ENCODE measurements around the gene LAMA2. TPM values are rescaled to one million over a fixed set of nuclear protein-coding genes. Genes with fewer than 3 reads are reported as not detected.

The LAMA2 gene
- total RNA-seq, 1 donor: 9.4 TPM

DNA sequence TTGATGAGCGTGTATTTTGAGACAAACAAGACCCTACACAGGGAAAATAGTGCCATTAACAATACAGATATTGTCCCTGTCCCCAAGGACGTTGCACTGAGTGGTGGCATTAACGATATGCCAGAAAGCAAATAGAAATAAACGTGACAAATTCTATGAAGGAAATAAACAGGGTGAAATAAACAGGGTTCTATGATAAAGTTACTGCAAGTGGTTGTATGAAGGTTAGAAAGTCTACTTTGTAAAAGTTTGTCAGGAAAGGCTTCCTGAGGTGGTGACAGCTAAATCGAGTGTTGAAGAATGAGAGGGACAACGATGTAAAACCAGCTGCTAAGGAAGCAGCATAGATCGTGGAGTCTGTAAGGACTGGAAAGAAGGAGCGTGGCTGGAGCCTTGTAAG is 380.2 kb downstream of the LAMA2 start:
- no peak overlapping the region for H3K4me3 ChIP-seq (ENCODE audit: insufficient read depth, low read length)
- H3K4me1 ChIP-seq (ENCODE audit: insufficient read depth, low read length): no peaks in the 10 kb centered on the region
- H3K9me3 ChIP-seq (ENCODE audit: low read depth, low read length): no peaks in the 10 kb centered on the region
- DNase-seq (ENCODE audit: insufficient read length, low spot score, missing footprints): no peak
- H3K4me2 ChIP-seq (ENCODE audit: insufficient read depth, low read length): no peak overlapping the region
- H4K20me1 ChIP-seq (ENCODE audit: insufficient read depth, low read length): no peaks in the 10 kb centered on the region
- H3K27me3 ChIP-seq (ENCODE audit: insufficient read depth, low read length): no peaks in the 10 kb centered on the region
- H3K36me3 ChIP-seq (ENCODE audit: insufficient read depth, low read length): no peaks in the 10 kb centered on the region
- no peak overlapping the region for H2AFZ ChIP-seq (ENCODE audit: low read length)
- no peak for TF ChIP-seq CTCF (IDR thresholded peaks at IDR 0.05; ENCODE audit: extremely low read depth, low read depth, low read length)
- H3K27ac ChIP-seq (ENCODE audit: low read depth, low read length): no peak overlapping the region
- no peaks in the 10 kb centered on the region for H3K79me2 ChIP-seq (ENCODE audit: insufficient read depth, low read length)

DNA sequence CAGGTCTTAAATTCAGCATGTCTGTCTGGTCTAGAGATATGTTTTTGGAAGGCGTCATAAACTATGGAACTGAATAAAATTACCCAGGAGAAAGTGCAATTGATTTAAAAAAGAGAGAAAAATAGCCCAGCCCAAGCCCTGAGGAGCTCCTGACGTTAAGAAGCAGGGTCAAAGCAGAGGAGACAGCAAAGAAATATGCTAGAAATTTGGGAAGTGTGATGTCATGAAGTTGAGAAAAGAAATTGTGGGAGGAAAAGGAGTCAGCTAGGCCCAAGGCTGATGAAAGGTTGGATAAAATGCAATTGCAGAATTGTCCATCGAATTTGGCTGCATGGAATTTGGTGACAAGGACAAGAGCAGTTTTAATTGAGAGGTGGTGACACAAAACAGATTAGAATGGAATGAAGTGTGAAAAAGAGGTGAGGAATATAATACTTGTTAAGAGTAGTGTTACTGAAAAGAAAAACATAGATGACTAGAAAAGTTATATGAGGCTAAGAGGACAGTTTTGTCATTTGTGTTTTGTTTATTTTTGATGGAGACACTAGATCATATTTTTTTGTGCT is 381.6 kb downstream of the LAMA2 start:
- H4K20me1 ChIP-seq (ENCODE audit: insufficient read depth, low read length): no peaks in the 10 kb centered on the region
- no peaks in the 10 kb centered on the region for H3K9me3 ChIP-seq (ENCODE audit: low read depth, low read length)
- H3K36me3 ChIP-seq (ENCODE audit: insufficient read depth, low read length): no peaks in the 10 kb centered on the region
- TF ChIP-seq CTCF (IDR thresholded peaks at IDR 0.05; ENCODE audit: extremely low read depth, low read depth, low read length): no peak
- no peaks in the 10 kb centered on the region for H3K79me2 ChIP-seq (ENCODE audit: insufficient read depth, low read length)
- no peaks in the 10 kb centered on the region for H3K27me3 ChIP-seq (ENCODE audit: insufficient read depth, low read length)
- no peaks in the 10 kb centered on the region for H3K4me1 ChIP-seq (ENCODE audit: insufficient read depth, low read length)
- H3K27ac ChIP-seq (ENCODE audit: low read depth, low read length): no peak overlapping the region
- H3K4me3 ChIP-seq (ENCODE audit: insufficient read depth, low read length): no peak overlapping the region
- no peak overlapping the region for H2AFZ ChIP-seq (ENCODE audit: low read length)
- H3K4me2 ChIP-seq (ENCODE audit: insufficient read depth, low read length): no peak overlapping the region
- DNase-seq (ENCODE audit: insufficient read length, low spot score, missing footprints): no peak

- H3K4me1 ChIP-seq (ENCODE audit: insufficient read depth, low read length): no peaks in the 10 kb centered on the region
- H3K79me2 ChIP-seq (ENCODE audit: insufficient read depth, low read length): no peaks in the 10 kb centered on the region
- no peaks in the 10 kb centered on the region for H3K9me3 ChIP-seq (ENCODE audit: low read depth, low read length)
- H2AFZ ChIP-seq (ENCODE audit: low read length): no peak overlapping the region
- no peaks in the 10 kb centered on the region for H3K36me3 ChIP-seq (ENCODE audit: insufficient read depth, low read length)
- no peaks in the 10 kb centered on the region for H4K20me1 ChIP-seq (ENCODE audit: insufficient read depth, low read length)
- no peak overlapping the region for H3K4me2 ChIP-seq (ENCODE audit: insufficient read depth, low read length)
- H3K4me3 ChIP-seq (ENCODE audit: insufficient read depth, low read length): no peak overlapping the region
- H3K27ac ChIP-seq (ENCODE audit: low read depth, low read length): no peak overlapping the region
- no peak for TF ChIP-seq CTCF (IDR thresholded peaks at IDR 0.05; ENCODE audit: extremely low read depth, low read depth, low read length)
- no peaks in the 10 kb centered on the region for H3K27me3 ChIP-seq (ENCODE audit: insufficient read depth, low read length)
- DNase-seq (ENCODE audit: insufficient read length, low spot score, missing footprints): no peak
Observed at GRCh38 chr6:129267028-129267427, 384.1 kb downstream of the LAMA2 start.

GRCh38 chr6:129269076-129269475 is 386.1 kb downstream of the LAMA2 start:
- Histone ChIP-seq H4K20me1 (ENCODE audit: insufficient read depth, low read length) (no peaks in the 10 kb centered on the region), H3K4me1 (ENCODE audit: insufficient read depth, low read length) (no peaks in the 10 kb centered on the region), H3K4me3 (ENCODE audit: insufficient read depth, low read length) (no peak overlapping the region), H3K27me3 (ENCODE audit: insufficient read depth, low read length) (no peaks in the 10 kb centered on the region), H3K9me3 (ENCODE audit: low read depth, low read length) (no peaks in the 10 kb centered on the region), H2AFZ (ENCODE audit: low read length) (no peak overlapping the region), H3K36me3 (ENCODE audit: insufficient read depth, low read length) (no peaks in the 10 kb centered on the region), H3K4me2 (ENCODE audit: insufficient read depth, low read length) (no peak overlapping the region), H3K27ac (ENCODE audit: low read depth, low read length) (no peak overlapping the region), H3K79me2 (ENCODE audit: insufficient read depth, low read length) (no peaks in the 10 kb centered on the region)
- no peak for TF ChIP-seq CTCF (IDR thresholded peaks at IDR 0.05; ENCODE audit: extremely low read depth, low read depth, low read length)
- DNase-seq (ENCODE audit: insufficient read length, low spot score, missing footprints): no peak

Data from osteoblast (primary cell).